ENCODE measurements around the gene CD300C.

DNA sequence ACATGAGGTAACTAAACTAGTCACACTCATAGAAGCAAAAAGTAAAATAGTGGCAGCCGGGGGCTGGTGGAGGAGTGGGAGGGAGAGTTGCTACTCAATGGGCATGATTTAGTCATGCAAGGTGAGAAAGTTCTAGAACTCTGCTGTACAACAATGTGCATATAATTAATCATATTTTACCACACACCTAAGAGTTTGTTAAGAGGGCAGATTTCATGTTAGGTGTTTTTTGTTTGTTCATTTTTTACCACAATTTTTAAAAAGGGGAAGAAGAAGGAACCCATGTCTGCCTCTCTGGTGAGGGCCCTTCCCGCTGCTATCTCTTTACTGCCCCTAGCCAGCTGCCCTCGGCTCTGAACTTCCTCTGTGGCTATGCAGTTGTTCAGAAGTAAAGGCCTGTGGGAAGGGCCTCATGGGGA is 25.9 kb downstream of the CD300C start:
- no peak for TF ChIP-seq EZH2 (IDR thresholded peaks at IDR 0.05; ENCODE audit: low read length, missing control alignments)
- no peak for TF ChIP-seq CTCF (conservative IDR thresholded peaks at IDR 0.05 in 1 of 2, IDR thresholded peaks at IDR 0.05 in 1 of 2; ENCODE audit: low read depth in 1 of 2, low read length in 2 of 2)
